Esophagus muscularis mucosa (tissue), 4 donors: ENCODE results near the gene TAS1R2. TPM values are rescaled to one million over a fixed set of nuclear protein-coding genes. Genes with fewer than 3 reads are reported as not detected.

Experiments
- DNase-seq: peaks from one replicate; pipeline ENCODE4 v3.0.0-alpha.2; 2017; ENCODE audit errors: extremely low spot score
- H3K27ac ChIP-seq, 4 donors: fragments of 200-600 bp; sonication (generic); replicated peaks in 1 of 4; 1 replicate in 3 of 4; 2 replicates in 1 of 4; pipeline ENCODE4 v1.5.1; 2016 to 2019; ENCODE audit warnings: mild to moderate bottlenecking in 1 of 4
- H3K27me3 ChIP-seq, 4 donors: fragments of 200-600 bp; sonication (generic); one replicate each; pipeline versions ENCODE4 v1.5.1 to v1.6.0; 2016 to 2019
- H3K36me3 ChIP-seq, 4 donors: fragments of 200-600 bp; sonication (generic); one replicate each; pipeline ENCODE4 v1.5.1; 2016 to 2019
- H3K4me1 ChIP-seq, 4 donors: fragments of 200-600 bp; sonication (generic); one replicate each; pipeline ENCODE4 v1.5.1; 2016 to 2019
- H3K4me3 ChIP-seq, 4 donors: fragments of 200-600 bp; sonication (generic); 1 replicate in 2 of 4; 2 replicates in 2 of 4; pipeline ENCODE4 v1.5.1; 2016 to 2019; ENCODE audit warnings: mild to moderate bottlenecking in 4 of 4, moderate library complexity in 1 of 4
- H3K9me3 ChIP-seq, 4 donors: fragments of 200-600 bp; sonication (generic); 1 replicate in 3 of 4; 2 replicates in 1 of 4; pipeline ENCODE4 v1.5.1; 2016 to 2019
- CTCF ChIP-seq, 3 experiments: fragments of 200-600 bp in 2 of 3; fragments of 450-650 bp in 1 of 3; sonication (generic) in 2 of 3; IDR thresholded peaks; one replicate each; pipeline ENCODE4 v1.5.1; 2017 to 2019; ENCODE audit warnings: antibody characterized with exemption in 3 of 3, mild to moderate bottlenecking in 2 of 3, moderate library complexity in 1 of 3
- EP300 ChIP-seq: sonication (generic); formaldehyde crosslinking; IDR thresholded peaks from one replicate; pipeline ENCODE4 v1.6.1; 2017; ENCODE audit warnings: antibody characterized with exemption
- POLR2A ChIP-seq: fragments of 450-650 bp; IDR thresholded peaks from one replicate; pipeline ENCODE4 v1.6.1; 2017; ENCODE audit warnings: antibody characterized with exemption, moderate library complexity, mild to moderate bottlenecking, low read depth
- POLR2AphosphoS5 ChIP-seq, 2 donors: sonication (generic); formaldehyde crosslinking; IDR thresholded peaks; one replicate each; pipeline ENCODE4 v1.6.1; 2017; ENCODE audit warnings: antibody characterized with exemption in 2 of 2
- WGBS: methylation state at CpG from one replicate; pipeline ENCODE4 v1.1.5; 2018; 5-methylcytosine and 5-hydroxymethylcytosine counted together
- intact Hi-C: fragments of 100-400 bp; cut with DNase I; formaldehyde crosslinking; loops from one replicate; pipeline ENCODE4 v1.15.1; 2023
- total RNA-seq, 4 donors: library from RNA; depleted of rRNA; stranded (reverse); fragments of >200 nt; gene quantifications; one replicate each; pipeline versions ENCODE4 v1.1.0 to v1.2.1, GENCODE V29; 2016

TAS1R2 gene
- total RNA-seq, 4 donors from 2014 or later: not detected

- Histone ChIP-seq H3K4me1 (peaks cover 3 to 16% (median 8%) of the 10 kb centered on the region in 4 donors), H3K9me3 (no peaks in the 10 kb centered on the region), H3K27me3 (no peaks in the 10 kb centered on the region), H3K4me3 (no peak overlapping the region), H3K36me3 (peaks cover 0 to 40% (median 15%) of the 10 kb centered on the region in 4 donors), H3K27ac (no peak overlapping the region)
- DNase-seq: no peak
- TF ChIP-seq POLR2A: no peak
- no peak for TF ChIP-seq POLR2AphosphoS5 (IDR thresholded peaks at IDR 0.05)
- no peak for TF ChIP-seq EP300
- intact Hi-C loops: no loop called here
- 93% methylated on average over 6 of the region's 10 CpGs for WGBS
Observed at GRCh38 chr1:18876210-18876609, 16.8 kb upstream of the TAS1R2 start.

GRCh38 chr1:18875796-18876128 lies 16.3 kb upstream of the TAS1R2 start:
- peaks cover 0 to 40% (median 15%) of the 10 kb centered on the region in 4 donors for H3K36me3 ChIP-seq

GRCh38 chr1:18875107-18875795 lies 15.8 kb upstream of the TAS1R2 start:
- peaks cover 0 to 40% (median 15%) of the 10 kb centered on the region in 4 donors for H3K36me3 ChIP-seq
- no peaks in the 10 kb centered on the region for H3K9me3 ChIP-seq
- no peaks in the 10 kb centered on the region for H3K27me3 ChIP-seq
- H3K4me1 ChIP-seq: peaks cover 3 to 16% (median 11%) of the 10 kb centered on the region in 4 donors
- WGBS: 47% methylated on average over 8 of the region's 20 CpGs
- H3K27ac ChIP-seq: no peak overlapping the region
- TF ChIP-seq POLR2A (no peak), CTCF (IDR thresholded peaks at IDR 0.05) (peak; percentile 69 to 92 (median 75)), POLR2AphosphoS5 (IDR thresholded peaks at IDR 0.05) (no peak), EP300 (no peak)
- peak; percentile 94 for DNase-seq
- H3K4me3 ChIP-seq: no peak overlapping the region
- intact Hi-C loops: loop anchor here (2.0 kb wide), 1 partner anchor 278 kb away; no protein-coding TSS in a partner anchor

More at GRCh38 chr1:18875796-18876128, 16.3 kb upstream of the TAS1R2 start:
- no peak for TF ChIP-seq POLR2AphosphoS5 (IDR thresholded peaks at IDR 0.05)
- TF ChIP-seq POLR2A: no peak
- no peak for TF ChIP-seq EP300
- H3K4me1 ChIP-seq: peaks cover 3 to 16% (median 8%) of the 10 kb centered on the region in 4 donors
- no peak overlapping the region for H3K27ac ChIP-seq
- 86% methylated on average over 3 of the region's 3 CpGs for WGBS
- intact Hi-C loops: loop anchor here (2.0 kb wide), 1 partner anchor 279 kb away; no protein-coding TSS in a partner anchor
- H3K4me3 ChIP-seq: no peak overlapping the region
- DNase-seq: no peak
- H3K27me3 ChIP-seq: no peaks in the 10 kb centered on the region
- no peaks in the 10 kb centered on the region for H3K9me3 ChIP-seq

GRCh38 chr1:18874600-18874999 lies 15.1 kb upstream of the TAS1R2 start:
- no peak for DNase-seq
- H3K4me3 ChIP-seq: no peak overlapping the region
- H3K27ac ChIP-seq: no peak overlapping the region
- H3K9me3 ChIP-seq: no peaks in the 10 kb centered on the region
- peaks cover 0 to 35% (median 15%) of the 10 kb centered on the region in 4 donors for H3K36me3 ChIP-seq
- no peaks in the 10 kb centered on the region for H3K27me3 ChIP-seq
- TF ChIP-seq POLR2AphosphoS5 (IDR thresholded peaks at IDR 0.05): no peak
- TF ChIP-seq EP300: no peak
- TF ChIP-seq POLR2A: no peak
- no peak for TF ChIP-seq CTCF (IDR thresholded peaks at IDR 0.05)
- H3K4me1 ChIP-seq: peaks cover 3 to 16% (median 13%) of the 10 kb centered on the region in 4 donors
- intact Hi-C loops: loop anchor here (2.0 kb wide), 1 partner anchor 278 kb away; no protein-coding TSS in a partner anchor
- WGBS: 71% methylated on average over 4 of the region's 8 CpGs

GRCh38 chr1:18874036-18874435 lies 14.6 kb upstream of the TAS1R2 start:
- no peak overlapping the region for H3K4me3 ChIP-seq
- peaks cover 0 to 35% (median 15%) of the 10 kb centered on the region in 4 donors for H3K36me3 ChIP-seq
- 80% methylated on average over 3 of the region's 6 CpGs for WGBS
- TF ChIP-seq POLR2A (no peak), POLR2AphosphoS5 (IDR thresholded peaks at IDR 0.05) (no peak), CTCF (IDR thresholded peaks at IDR 0.05) (no peak), EP300 (no peak)
- no peak for DNase-seq
- H3K27ac ChIP-seq: no peak overlapping the region
- H3K4me1 ChIP-seq: peaks cover 3 to 16% (median 13%) of the 10 kb centered on the region in 4 donors
- H3K9me3 ChIP-seq: no peaks in the 10 kb centered on the region
- intact Hi-C loops: loop anchor here (2.0 kb wide), 1 partner anchor 277 kb away; no protein-coding TSS in a partner anchor
- H3K27me3 ChIP-seq: no peaks in the 10 kb centered on the region
